ENCODE data around the gene C19orf44.
"Not testable (repeated sequence)": the region's sequence is repeated elsewhere in the genome, so short reads cannot be mapped to it uniquely, and the experiment has no call there.

Gene C19orf44

GRCh38 chr19:16466802-16467427 is 29.3 kb upstream of the C19orf44 start:
- not testable (repeated sequence) for DNase-seq (ENCODE audit: low read depth in 2 of 3, low spot score in 1 of 3)

GRCh38 chr19:16467581-16467980 is 28.6 kb upstream of the C19orf44 start:
- DNase-seq (ENCODE audit: low read depth in 2 of 3, low spot score in 1 of 3), result no peak

- no peak for DNase-seq (ENCODE audit: low read depth in 2 of 3, low spot score in 1 of 3)
These were observed 25.7 kb upstream of the C19orf44 start for GRCh38 chr19:16470541-16470910.

GRCh38 chr19:16470911-16471811 is 25.0 kb upstream of the C19orf44 start:
- DNase-seq (ENCODE audit: low read depth in 2 of 3, low spot score in 1 of 3), result peak in 1 of 3 donors; percentile 16

- DNase-seq (ENCODE audit: low read depth in 2 of 3, low spot score in 1 of 3), result not testable (repeated sequence)
These were observed 23.7 kb upstream of the C19orf44 start for GRCh38 chr19:16472559-16472899.

GRCh38 chr19:16472992-16473391 is 23.2 kb upstream of the C19orf44 start:
- DNase-seq (ENCODE audit: low read depth in 2 of 3, low spot score in 1 of 3), result no peak

- DNase-seq (ENCODE audit: low read depth in 2 of 3, low spot score in 1 of 3), result no peak
These were observed 22.3 kb upstream of the C19orf44 start for GRCh38 chr19:16473875-16474392.

GRCh38 chr19:16476401-16476800 is 19.8 kb upstream of the C19orf44 start:
- no peak for DNase-seq (ENCODE audit: low read depth in 2 of 3, low spot score in 1 of 3)

- DNase-seq (ENCODE audit: low read depth in 2 of 3, low spot score in 1 of 3), result no peak
These were observed 18.9 kb upstream of the C19orf44 start for GRCh38 chr19:16477311-16477710.

- no peak for DNase-seq (ENCODE audit: low read depth in 2 of 3, low spot score in 1 of 3)
These were observed 13.4 kb upstream of the C19orf44 start for GRCh38 chr19:16482745-16483144.

GRCh38 chr19:16486476-16486875 is 9.7 kb upstream of the C19orf44 start:
- not testable (repeated sequence) for DNase-seq (ENCODE audit: low read depth in 2 of 3, low spot score in 1 of 3)

- no peak for DNase-seq (ENCODE audit: low read depth in 2 of 3, low spot score in 1 of 3)
These were observed 404 bp downstream of the C19orf44 start for GRCh38 chr19:16496613-16496983.

- no peak for DNase-seq (ENCODE audit: low read depth in 2 of 3, low spot score in 1 of 3)
These were observed 848 bp downstream of the C19orf44 start for GRCh38 chr19:16497042-16497441.

- DNase-seq (ENCODE audit: low read depth in 2 of 3, low spot score in 1 of 3), result no peak
These were observed 1.6 kb downstream of the C19orf44 start for GRCh38 chr19:16497837-16498236.

- DNase-seq (ENCODE audit: low read depth in 2 of 3, low spot score in 1 of 3), result no peak
These were observed 8.1 kb downstream of the C19orf44 start for GRCh38 chr19:16504271-16504670.

- DNase-seq (ENCODE audit: low read depth in 2 of 3, low spot score in 1 of 3), result not testable (repeated sequence)
These were observed 10.0 kb downstream of the C19orf44 start for GRCh38 chr19:16506161-16506560.

- DNase-seq (ENCODE audit: low read depth in 2 of 3, low spot score in 1 of 3), result no peak
These were observed 10.8 kb downstream of the C19orf44 start for GRCh38 chr19:16506961-16507360.

GRCh38 chr19:16508546-16508945 is 12.4 kb downstream of the C19orf44 start:
- DNase-seq (ENCODE audit: low read depth in 2 of 3, low spot score in 1 of 3), result no peak

- no peak for DNase-seq (ENCODE audit: low read depth in 2 of 3, low spot score in 1 of 3)
These were observed 13.2 kb downstream of the C19orf44 start for GRCh38 chr19:16509141-16510061.

- DNase-seq (ENCODE audit: low read depth in 2 of 3, low spot score in 1 of 3), result not testable (repeated sequence)
These were observed 16.4 kb downstream of the C19orf44 start for GRCh38 chr19:16512611-16513010.

- no peak for DNase-seq (ENCODE audit: low read depth in 2 of 3, low spot score in 1 of 3)
These were observed 18.3 kb downstream of the C19orf44 start for GRCh38 chr19:16514383-16515019.

Data from stimulated activated CD4-positive, alpha-beta T cell treated with anti-CD3 and anti-CD28 coated beads, Interleukin-12 subunit alpha, Interleukin-12 subunit beta, amount 100 ng/mL, for 48 hours (primary cell).